HAP-1 (cell line): ENCODE results near the gene RDH12.
"Not testable (repeated sequence)": the region's sequence is repeated elsewhere in the genome, so short reads cannot be mapped to it uniquely, and the experiment has no call there.

Source experiments
- DNase-seq, 2 experiments: peaks; one replicate each; pipeline ENCODE4 v3.0.0-alpha.2; 2016 to 2020; ENCODE audit warnings: low spot score in 2 of 2
- H3K27me3 ChIP-seq: fragments of 250-450 bp; sonication (Bioruptor Pico); 2 replicates; pipeline ENCODE4 v1.5.1; 2020; ENCODE audit warnings: low read depth, mild to moderate bottlenecking, moderate library complexity
- H3K36me3 ChIP-seq: fragments of 250-450 bp; sonication (Bioruptor Pico); replicated peaks from 2 replicates; pipeline ENCODE4 v1.5.1; 2020; ENCODE audit warnings: mild to moderate bottlenecking
- H3K4me1 ChIP-seq: fragments of 250-450 bp; sonication (Bioruptor Pico); 2 replicates; pipeline ENCODE4 v1.5.1; 2020; ENCODE audit warnings: mild to moderate bottlenecking
- H3K4me3 ChIP-seq: fragments of 250-450 bp; sonication (Bioruptor Pico); 2 replicates; pipeline ENCODE4 v1.5.1; 2020; ENCODE audit warnings: mild to moderate bottlenecking, moderate library complexity
- H3K9me3 ChIP-seq: fragments of 250-450 bp; sonication (Bioruptor Pico); 2 replicates; pipeline ENCODE4 v1.5.1; 2020; ENCODE audit warnings: mild to moderate bottlenecking, moderate library complexity
- in situ Hi-C: fragments of 300-500 bp; cut with MboI; formaldehyde crosslinking; loops from 3 replicates; pipeline ENCODE4 v1.14.3; 2020; ENCODE audit warnings: low sequenced_read_pairs, inconsistent platforms, mixed read lengths

RDH12 gene

GRCh38 chr14:67719385-67719784 is 17.7 kb downstream of the RDH12 start:
- H3K9me3 ChIP-seq, in situ Hi-C loops, H3K4me3 ChIP-seq, DNase-seq, H3K36me3 ChIP-seq, H3K4me1 ChIP-seq: not testable (repeated sequence)
- peaks cover 20% of the 10 kb centered on the region for H3K27me3 ChIP-seq

- DNase-seq, result no peak
- H3K4me1 ChIP-seq, result no peaks in the 10 kb centered on the region
- H3K9me3 ChIP-seq, result no peaks in the 10 kb centered on the region
- H3K36me3 ChIP-seq, result no peaks in the 10 kb centered on the region; the same call in 1 of the 2 replicates
- H3K4me3 ChIP-seq, result no peak overlapping the region
- peaks cover 20% of the 10 kb centered on the region for H3K27me3 ChIP-seq
- in situ Hi-C loops, result no loop called here
Measured at GRCh38 chr14:67719866-67720265, 18.2 kb downstream of the RDH12 start.

DNA sequence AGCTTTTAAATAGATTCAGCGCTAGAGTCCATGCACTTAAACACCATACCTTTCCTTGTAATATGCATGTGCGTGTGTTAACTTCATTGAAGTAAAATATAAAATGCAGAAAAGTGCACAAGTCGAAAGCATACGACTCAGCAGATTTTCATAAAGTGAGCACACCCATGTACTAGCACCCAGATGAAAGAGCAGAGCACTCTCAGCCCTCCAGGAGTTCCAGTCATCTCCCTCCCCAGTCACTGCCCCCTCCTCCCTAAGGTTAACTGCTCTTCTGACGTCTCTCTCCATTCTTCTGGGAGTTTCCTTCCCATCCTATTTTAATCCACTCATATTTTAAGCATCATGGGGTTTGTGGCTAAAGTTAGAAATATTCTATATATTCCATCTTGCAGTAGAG is 20.2 kb downstream of the RDH12 start:
- no peak for DNase-seq
- in situ Hi-C loops, result no loop called here
- Histone ChIP-seq H3K4me3 (no peak overlapping the region), H3K27me3 (peaks cover 27% of the 10 kb centered on the region), H3K9me3 (no peaks in the 10 kb centered on the region), H3K36me3 (no peaks in the 10 kb centered on the region; the same call in 1 of the 2 replicates), H3K4me1 (no peaks in the 10 kb centered on the region)

- H3K36me3 ChIP-seq, result no peaks in the 10 kb centered on the region; the same call in 1 of the 2 replicates
- no peaks in the 10 kb centered on the region for H3K4me1 ChIP-seq
- H3K4me3 ChIP-seq, result no peak overlapping the region
- peak in 1 of 2 experiments; percentile 23 for DNase-seq
- in situ Hi-C loops, result no loop called here
- H3K27me3 ChIP-seq, result peaks cover 27% of the 10 kb centered on the region
- H3K9me3 ChIP-seq, result no peaks in the 10 kb centered on the region
Measured at GRCh38 chr14:67722293-67722692, 20.6 kb downstream of the RDH12 start.

DNA sequence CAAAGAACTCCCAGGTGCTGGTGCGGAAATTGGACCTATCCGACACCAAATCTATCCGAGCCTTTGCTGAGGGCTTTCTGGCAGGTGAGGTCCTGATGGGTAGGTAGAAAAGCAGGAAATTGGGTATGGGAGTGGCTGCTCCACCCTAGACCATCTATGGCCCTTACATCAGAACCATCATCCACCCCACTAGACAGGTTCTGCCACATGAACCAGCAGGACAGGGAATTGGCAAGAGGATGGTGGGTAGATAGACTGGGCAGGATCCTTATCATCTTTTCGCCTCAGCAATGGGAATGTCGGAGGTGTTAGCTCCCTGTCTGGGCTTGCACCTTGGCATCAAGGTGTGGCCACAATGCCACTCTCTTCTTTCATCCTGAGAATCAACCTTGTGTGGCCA is 23.5 kb downstream of the RDH12 start:
- no peaks in the 10 kb centered on the region for H3K4me1 ChIP-seq
- in situ Hi-C loops, result no loop called here
- H3K9me3 ChIP-seq, result no peaks in the 10 kb centered on the region
- H3K36me3 ChIP-seq, result no peaks in the 10 kb centered on the region; the same call in 1 of the 2 replicates
- no peak for DNase-seq
- peaks cover 23% of the 10 kb centered on the region for H3K27me3 ChIP-seq
- H3K4me3 ChIP-seq, result no peak overlapping the region

DNA sequence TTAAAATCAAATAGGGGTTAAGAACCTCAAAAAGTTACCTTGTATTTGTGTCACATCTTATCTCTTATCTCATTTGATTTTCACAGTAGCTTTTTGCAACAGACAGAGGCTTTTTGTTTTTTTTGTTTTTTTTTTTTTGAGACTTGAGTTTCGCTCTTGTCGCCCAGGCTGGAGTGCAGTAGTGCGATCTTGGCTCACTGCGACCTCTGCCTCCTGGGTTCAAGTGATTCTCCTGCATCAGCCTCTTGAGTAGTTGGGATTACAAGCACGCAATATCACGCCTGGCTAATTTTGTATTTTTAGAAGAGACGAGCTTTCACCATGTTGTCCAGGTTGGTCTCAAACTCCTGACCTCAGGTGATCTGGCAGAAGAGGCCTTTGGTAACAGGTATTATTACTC is 25.7 kb downstream of the RDH12 start:
- no peak for DNase-seq
- Histone ChIP-seq H3K4me1 (no peaks in the 10 kb centered on the region), H3K27me3 (peaks cover 17% of the 10 kb centered on the region), H3K4me3 (no peak overlapping the region), H3K9me3 (no peaks in the 10 kb centered on the region), H3K36me3 (no peaks in the 10 kb centered on the region)
- in situ Hi-C loops, result no loop called here

DNA sequence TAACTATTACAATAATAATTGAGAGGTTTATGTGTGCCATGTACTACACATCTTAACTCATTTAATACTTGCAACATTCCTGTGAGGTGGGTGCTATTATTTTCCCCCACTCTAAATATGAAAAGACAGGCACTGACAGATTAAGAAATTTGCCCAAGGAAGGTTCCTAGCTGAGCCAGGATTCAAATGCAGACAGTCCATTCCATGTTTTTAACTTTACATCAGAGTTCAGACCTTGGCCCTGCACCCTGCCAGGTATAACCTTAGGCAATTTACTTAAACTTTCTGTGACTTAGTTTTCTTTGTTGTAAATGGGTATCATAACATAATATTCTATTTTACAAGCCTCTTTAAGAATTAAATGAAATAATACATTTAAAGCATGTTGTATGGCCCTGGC is 26.6 kb downstream of the RDH12 start:
- Histone ChIP-seq H3K9me3 (no peaks in the 10 kb centered on the region), H3K36me3 (no peaks in the 10 kb centered on the region), H3K4me3 (no peak overlapping the region), H3K27me3 (peaks cover 10% of the 10 kb centered on the region), H3K4me1 (no peaks in the 10 kb centered on the region)
- DNase-seq, result no peak
- in situ Hi-C loops, result no loop called here

DNA sequence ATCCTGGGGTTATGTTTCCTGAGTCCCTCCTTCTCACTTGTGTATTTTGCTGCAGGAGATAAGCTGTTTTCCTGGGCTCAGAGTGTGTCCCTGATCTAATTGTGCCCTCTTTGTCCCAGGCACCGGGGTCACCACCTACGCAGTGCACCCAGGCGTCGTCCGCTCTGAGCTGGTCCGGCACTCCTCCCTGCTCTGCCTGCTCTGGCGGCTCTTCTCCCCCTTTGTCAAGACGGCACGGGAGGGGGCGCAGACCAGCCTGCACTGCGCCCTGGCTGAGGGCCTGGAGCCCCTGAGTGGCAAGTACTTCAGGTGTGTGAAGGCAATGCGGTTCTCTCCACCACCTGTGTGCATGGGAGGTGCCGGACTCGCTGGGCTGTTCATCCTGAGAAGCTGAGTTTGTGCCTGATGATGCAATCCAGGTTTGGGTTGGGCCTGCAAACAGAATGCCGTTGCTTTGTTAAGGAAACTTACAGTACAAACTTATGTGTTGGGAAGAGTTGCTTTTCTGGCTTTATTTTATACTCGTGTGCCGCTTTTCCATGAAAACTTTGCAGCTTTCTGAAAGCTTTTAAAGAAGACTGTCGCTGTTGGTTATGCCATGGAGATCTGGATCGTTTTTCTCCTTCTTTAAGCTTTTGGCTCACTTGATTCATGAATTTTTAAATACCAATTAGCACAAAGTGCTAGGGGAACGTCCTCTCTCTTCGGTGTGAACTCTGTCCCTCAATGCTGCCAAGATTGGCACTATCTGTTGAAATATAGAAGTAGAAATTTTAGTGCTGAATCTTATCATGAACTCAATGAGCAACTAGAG is 27.6 kb downstream of the RDH12 start:
- in situ Hi-C loops, result no loop called here
- no peak for DNase-seq
- peaks cover 7% of the 10 kb centered on the region for H3K27me3 ChIP-seq
- H3K36me3 ChIP-seq, result no peaks in the 10 kb centered on the region
- H3K4me3 ChIP-seq, result no peak overlapping the region
- H3K9me3 ChIP-seq, result no peaks in the 10 kb centered on the region
- no peaks in the 10 kb centered on the region for H3K4me1 ChIP-seq

DNA sequence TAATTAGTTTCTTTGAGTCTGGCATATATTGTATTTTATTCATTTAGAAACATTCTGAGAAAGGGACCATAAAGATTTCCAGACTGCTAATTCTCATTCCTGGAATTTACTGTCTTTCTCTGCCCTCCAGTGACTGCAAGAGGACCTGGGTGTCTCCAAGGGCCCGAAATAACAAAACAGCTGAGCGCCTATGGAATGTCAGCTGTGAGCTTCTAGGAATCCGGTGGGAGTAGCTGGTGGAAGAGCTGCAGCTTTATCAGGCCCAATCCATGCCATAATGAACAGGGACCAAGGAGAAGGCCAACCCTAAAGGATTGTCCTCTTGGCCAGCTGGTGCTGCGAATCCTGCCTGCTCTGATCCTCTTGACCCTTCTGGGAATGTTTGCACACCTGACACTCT is 31.9 kb downstream of the RDH12 start:
- Histone ChIP-seq H3K27me3 (no peaks in the 10 kb centered on the region), H3K36me3 (no peaks in the 10 kb centered on the region), H3K9me3 (no peaks in the 10 kb centered on the region), H3K4me3 (no peak overlapping the region), H3K4me1 (no peaks in the 10 kb centered on the region)
- no peak for DNase-seq
- in situ Hi-C loops, result no loop called here

DNA sequence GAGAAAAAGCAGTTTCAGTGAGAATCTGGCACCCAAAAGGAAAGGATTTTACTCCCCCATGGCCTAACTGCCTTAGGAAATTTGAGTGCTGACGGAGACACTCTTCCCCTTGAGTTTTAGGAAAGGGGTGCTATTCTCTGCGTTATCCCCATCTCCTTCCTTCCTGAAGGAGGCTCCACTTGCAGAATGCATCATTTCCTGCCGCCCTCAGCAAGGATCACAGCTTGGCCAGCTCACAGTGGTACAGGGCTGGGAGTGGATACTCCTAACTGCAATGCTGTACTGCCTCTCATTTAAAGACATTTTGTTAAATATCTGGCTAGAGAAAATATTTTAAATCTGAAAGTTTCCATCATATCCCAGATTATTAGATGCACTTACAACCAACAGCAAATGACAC is 33.0 kb downstream of the RDH12 start:
- in situ Hi-C loops, result no loop called here
- DNase-seq, result no peak

DNA sequence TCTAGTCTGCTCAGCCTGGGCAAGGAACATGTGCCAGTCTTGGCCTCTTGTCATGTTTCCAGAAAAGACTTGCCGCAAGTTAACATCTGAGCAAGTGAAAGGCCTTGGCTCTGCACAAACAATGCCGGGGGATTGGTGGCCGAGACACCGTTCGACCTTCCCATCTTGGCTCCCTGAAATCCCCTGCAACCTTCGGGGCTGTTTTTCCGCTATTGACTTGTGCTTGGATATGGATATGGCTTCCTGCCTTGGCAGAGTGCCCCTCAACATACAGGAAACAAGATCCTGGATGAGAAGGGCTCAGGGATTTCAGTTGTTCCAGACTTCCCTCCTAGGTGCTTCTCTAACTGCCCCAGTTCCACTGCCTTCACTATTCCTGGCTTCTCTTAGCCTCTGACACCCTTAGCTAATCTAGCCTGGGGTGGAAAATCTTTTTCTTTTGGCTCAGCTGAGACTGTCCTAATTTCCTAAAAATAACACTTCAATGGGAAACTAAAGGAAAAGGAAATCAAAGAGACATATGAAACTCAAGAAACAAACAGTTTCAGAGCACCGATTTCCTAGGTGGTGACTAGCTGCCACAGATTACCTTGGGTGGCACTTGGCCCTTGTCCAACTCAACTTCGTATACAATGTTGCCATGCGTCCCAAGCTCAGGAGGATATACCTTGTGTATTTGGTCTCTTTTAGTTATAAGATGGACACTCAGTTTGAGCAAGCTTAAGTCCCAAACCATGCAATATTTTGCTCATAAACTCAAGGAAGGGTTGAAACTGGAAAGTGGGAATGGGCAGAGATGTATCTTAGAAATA is 33.9 kb downstream of the RDH12 start:
- H3K4me3 ChIP-seq, result no peak overlapping the region
- in situ Hi-C loops, result no loop called here
- H3K9me3 ChIP-seq, result no peaks in the 10 kb centered on the region
- H3K36me3 ChIP-seq, result no peaks in the 10 kb centered on the region
- H3K4me1 ChIP-seq, result no peaks in the 10 kb centered on the region
- DNase-seq, result no peak
- no peaks in the 10 kb centered on the region for H3K27me3 ChIP-seq

More for the DNA sequence above, 33.0 kb downstream of the RDH12 start:
- H3K4me3 ChIP-seq, result no peak overlapping the region
- no peaks in the 10 kb centered on the region for H3K9me3 ChIP-seq
- no peaks in the 10 kb centered on the region for H3K4me1 ChIP-seq
- H3K27me3 ChIP-seq, result no peaks in the 10 kb centered on the region
- no peaks in the 10 kb centered on the region for H3K36me3 ChIP-seq

- Histone ChIP-seq H3K27me3 (no peaks in the 10 kb centered on the region), H3K4me3 (no peak overlapping the region), H3K9me3 (no peaks in the 10 kb centered on the region), H3K4me1 (no peaks in the 10 kb centered on the region), H3K36me3 (no peaks in the 10 kb centered on the region)
- DNase-seq, result no peak
- in situ Hi-C loops, result no loop called here
Measured at GRCh38 chr14:67736771-67737170, 35.1 kb downstream of the RDH12 start.

- Histone ChIP-seq H3K27me3 (no peaks in the 10 kb centered on the region), H3K4me1 (no peaks in the 10 kb centered on the region), H3K9me3 (no peaks in the 10 kb centered on the region), H3K4me3 (no peak overlapping the region), H3K36me3 (no peaks in the 10 kb centered on the region)
- in situ Hi-C loops, result no loop called here
- no peak for DNase-seq
Measured at GRCh38 chr14:67738740-67739504, 37.2 kb downstream of the RDH12 start.
